ENCODE measurements around the gene XIRP2.

DNA sequence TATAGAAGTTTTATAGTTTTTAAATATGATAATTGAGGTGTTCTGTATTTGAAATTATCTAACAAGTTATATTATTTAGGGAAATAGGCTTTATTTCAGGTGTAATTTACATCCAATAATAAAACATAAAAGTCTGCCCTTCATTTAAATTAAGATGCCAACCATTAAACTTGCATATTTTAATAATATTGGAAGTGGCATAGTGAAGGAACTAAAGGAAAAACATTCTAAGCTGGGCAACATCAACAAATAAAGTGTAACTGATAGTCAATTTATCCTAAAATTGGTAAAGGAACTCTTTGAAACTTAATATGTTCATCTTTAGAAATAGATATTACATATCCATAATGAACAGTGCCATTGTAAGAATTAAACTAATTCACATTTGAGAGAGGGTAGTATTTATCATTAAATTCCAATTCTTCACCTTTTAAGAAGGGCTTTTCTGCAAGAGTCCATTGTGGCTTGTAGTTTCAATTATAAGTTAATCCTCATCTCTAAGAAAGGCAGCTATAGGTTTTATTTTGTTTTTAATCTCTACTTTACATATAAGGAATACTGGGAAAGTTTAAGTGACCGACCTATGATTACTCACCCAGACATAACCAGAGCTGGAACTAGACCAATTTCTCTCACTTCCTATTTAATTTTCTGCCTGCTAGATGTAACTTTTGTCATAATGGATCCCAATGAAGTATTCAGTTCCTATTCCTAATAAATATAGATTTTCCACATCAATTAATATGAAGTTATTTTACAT lies 401.6 kb downstream of the XIRP2 start:
- TF ChIP-seq, protein P1, sequence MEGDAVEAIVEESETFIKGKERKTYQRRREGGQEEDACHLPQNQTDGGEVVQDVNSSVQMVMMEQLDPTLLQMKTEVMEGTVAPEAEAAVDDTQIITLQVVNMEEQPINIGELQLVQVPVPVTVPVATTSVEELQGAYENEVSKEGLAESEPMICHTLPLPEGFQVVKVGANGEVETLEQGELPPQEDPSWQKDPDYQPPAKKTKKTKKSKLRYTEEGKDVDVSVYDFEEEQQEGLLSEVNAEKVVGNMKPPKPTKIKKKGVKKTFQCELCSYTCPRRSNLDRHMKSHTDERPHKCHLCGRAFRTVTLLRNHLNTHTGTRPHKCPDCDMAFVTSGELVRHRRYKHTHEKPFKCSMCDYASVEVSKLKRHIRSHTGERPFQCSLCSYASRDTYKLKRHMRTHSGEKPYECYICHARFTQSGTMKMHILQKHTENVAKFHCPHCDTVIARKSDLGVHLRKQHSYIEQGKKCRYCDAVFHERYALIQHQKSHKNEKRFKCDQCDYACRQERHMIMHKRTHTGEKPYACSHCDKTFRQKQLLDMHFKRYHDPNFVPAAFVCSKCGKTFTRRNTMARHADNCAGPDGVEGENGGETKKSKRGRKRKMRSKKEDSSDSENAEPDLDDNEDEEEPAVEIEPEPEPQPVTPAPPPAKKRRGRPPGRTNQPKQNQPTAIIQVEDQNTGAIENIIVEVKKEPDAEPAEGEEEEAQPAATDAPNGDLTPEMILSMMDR (IDR thresholded peaks at IDR 0.05; ENCODE audit: insufficient read depth, low read depth, low read length) = no peak
- TF ChIP-seq EZH2 (IDR thresholded peaks at IDR 0.05; ENCODE audit: insufficient read depth, low read length) = no peak
